ENCODE measurements around the gene KCNQ2. TPM values are rescaled to one million over a fixed set of nuclear protein-coding genes. Genes with fewer than 3 reads are reported as not detected.

KCNQ2 gene
- total and polyA plus RNA-seq, 10 of the 15 experiments (the other 5 are each of a cell fraction or from before 2014, with no cell fraction given), result 0.06 to 0.49 (median 0.26) TPM; not detected in 7

GRCh38 chr20:63491635-63492230 lies 19.3 kb upstream of the KCNQ2 start (continued):
- TF ChIP-seq E4F1 (IDR thresholded peaks at IDR 0.05; ENCODE audit: borderline replicate concordance, partially characterized antibody) (peak; percentile 50), MTA3 (IDR thresholded peaks at IDR 0.05; ENCODE audit: borderline replicate concordance, low read length) (no peak), RELB (IDR thresholded peaks at IDR 0.05; ENCODE audit: low read depth) (no peak), KDM1A (IDR thresholded peaks at IDR 0.05; ENCODE audit: borderline replicate concordance) (no peak), PAX8 (IDR thresholded peaks at IDR 0.05) (no peak), USF1 (IDR thresholded peaks at IDR 0.05; ENCODE audit: borderline replicate concordance, extremely low read length, insufficient read depth, low read depth, low read length) (no peak), USF2 (IDR thresholded peaks at IDR 0.05; ENCODE audit: borderline replicate concordance, low read depth, low read length) (no peak), TARDBP (IDR thresholded peaks at IDR 0.05; ENCODE audit: borderline replicate concordance) (no peak), POLR2AphosphoS5 (IDR thresholded peaks at IDR 0.05; ENCODE audit: low read length) (no peak), MTA2 (IDR thresholded peaks at IDR 0.05; ENCODE audit: low read depth) (no peak)
